GM21423 (cell line): Measurements from ENCODE around the gene EPHA2.

Experiments used
- ATAC-seq: cut with Tn5 transposase; IDR thresholded peaks from one replicate; pipeline ENCODE4 v1.9.1; 2021; ENCODE audit warnings: mild to moderate bottlenecking, moderate library complexity; ENCODE audit not compliant: unreplicated experiment

The EPHA2 gene

GRCh38 chr1:16076031-16076864 lies 79.6 kb downstream of the EPHA2 start:
- ATAC-seq: no peak

GRCh38 chr1:16075337-16076030 lies 80.4 kb downstream of the EPHA2 start:
- no peak for ATAC-seq
